Measurements from ENCODE around the gene FBXL22. TPM values are rescaled to one million over a fixed set of nuclear protein-coding genes. Genes with fewer than 3 reads are reported as not detected.

FBXL22 gene
- polyA plus RNA-seq, 1 experiment = 1.3 TPM

DNA sequence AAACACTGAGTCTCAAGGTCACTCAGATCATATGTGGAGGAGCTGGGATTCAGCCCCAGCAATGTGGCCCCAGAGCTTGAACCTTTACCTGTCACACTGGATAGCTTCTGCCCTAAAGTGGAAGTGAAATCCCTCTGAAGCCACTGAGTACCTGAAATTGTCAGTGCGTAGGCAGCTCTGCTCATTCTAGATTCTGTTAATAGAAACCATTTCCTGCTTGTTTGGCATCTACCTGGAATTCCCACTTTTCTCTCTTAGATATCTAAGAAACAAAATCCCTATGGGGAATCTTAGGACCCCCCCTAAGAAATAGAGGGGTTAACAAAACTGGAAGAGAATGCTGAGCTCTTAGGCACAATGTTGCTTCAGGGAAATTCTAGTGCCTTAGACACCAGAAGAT lies 29.8 kb downstream of the FBXL22 start:
- H3K9me3 ChIP-seq (ENCODE audit: control insufficient read depth, insufficient read depth, low read length) = no peaks in the 10 kb centered on the region
- H3K27me3 ChIP-seq (ENCODE audit: control insufficient read depth, insufficient read depth, low read length) = no peaks in the 10 kb centered on the region
- H3K27ac ChIP-seq (ENCODE audit: low read depth, low read length) = no peak overlapping the region
- ChIA-PET CTCF (interaction anchor here (0.9 to 2.3 kb wide), 3 partner anchors 17 to 441 kb away, joined by 3 to 8 read pairs (median 3); no protein-coding TSS in a partner anchor), POLR2A (no interaction called here)
- TF ChIP-seq, protein P1, sequence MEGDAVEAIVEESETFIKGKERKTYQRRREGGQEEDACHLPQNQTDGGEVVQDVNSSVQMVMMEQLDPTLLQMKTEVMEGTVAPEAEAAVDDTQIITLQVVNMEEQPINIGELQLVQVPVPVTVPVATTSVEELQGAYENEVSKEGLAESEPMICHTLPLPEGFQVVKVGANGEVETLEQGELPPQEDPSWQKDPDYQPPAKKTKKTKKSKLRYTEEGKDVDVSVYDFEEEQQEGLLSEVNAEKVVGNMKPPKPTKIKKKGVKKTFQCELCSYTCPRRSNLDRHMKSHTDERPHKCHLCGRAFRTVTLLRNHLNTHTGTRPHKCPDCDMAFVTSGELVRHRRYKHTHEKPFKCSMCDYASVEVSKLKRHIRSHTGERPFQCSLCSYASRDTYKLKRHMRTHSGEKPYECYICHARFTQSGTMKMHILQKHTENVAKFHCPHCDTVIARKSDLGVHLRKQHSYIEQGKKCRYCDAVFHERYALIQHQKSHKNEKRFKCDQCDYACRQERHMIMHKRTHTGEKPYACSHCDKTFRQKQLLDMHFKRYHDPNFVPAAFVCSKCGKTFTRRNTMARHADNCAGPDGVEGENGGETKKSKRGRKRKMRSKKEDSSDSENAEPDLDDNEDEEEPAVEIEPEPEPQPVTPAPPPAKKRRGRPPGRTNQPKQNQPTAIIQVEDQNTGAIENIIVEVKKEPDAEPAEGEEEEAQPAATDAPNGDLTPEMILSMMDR (IDR thresholded peaks at IDR 0.05; ENCODE audit: low read depth, low read length) = no peak
- H3K4me3 ChIP-seq (ENCODE audit: low read depth, low read length) = no peak overlapping the region
- DNase-seq (ENCODE audit: low read depth, low spot score) = no peak

DNA sequence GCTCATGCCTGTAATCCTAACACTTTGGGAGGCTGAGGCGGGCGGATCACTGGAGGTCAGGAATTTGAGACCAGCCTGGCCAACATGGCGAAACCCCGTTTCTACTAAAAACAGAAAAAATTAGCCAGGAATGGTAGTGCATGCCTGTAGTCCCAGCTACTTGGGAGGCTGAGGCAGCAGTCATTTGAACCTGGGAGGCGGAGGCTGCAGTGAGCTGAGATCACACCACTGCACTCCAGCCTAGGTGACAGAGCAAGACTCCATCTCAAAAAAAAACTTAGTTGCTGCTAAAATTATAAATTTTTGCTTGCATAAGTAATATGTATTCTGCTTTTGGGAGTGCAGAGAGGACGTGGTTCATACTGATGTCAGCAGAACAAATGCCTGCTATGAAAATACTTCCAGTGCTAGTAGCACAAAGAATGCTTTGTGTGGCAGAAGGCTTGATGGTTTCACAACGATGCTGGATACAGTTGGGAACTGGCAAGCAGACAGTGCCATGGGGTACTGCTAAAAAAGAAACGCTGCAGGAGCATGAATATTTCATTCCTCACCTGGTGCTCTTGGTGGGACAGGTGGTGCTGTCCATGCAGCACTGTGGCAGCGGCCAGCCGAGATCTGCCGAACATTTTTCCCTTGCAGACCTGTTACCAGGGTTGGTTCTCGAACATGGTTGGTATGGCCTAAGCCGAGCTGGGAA lies 31.1 kb downstream of the FBXL22 start:
- no peak for DNase-seq (ENCODE audit: low read depth, low spot score)
- TF ChIP-seq, protein P1 (IDR thresholded peaks at IDR 0.05; ENCODE audit: low read depth, low read length) = no peak
- Histone ChIP-seq H3K27ac (ENCODE audit: low read depth, low read length) (no peak overlapping the region), H3K9me3 (ENCODE audit: control insufficient read depth, insufficient read depth, low read length) (no peaks in the 10 kb centered on the region), H3K27me3 (ENCODE audit: control insufficient read depth, insufficient read depth, low read length) (no peaks in the 10 kb centered on the region), H3K4me3 (ENCODE audit: low read depth, low read length) (no peak overlapping the region)
- ChIA-PET CTCF (interaction anchor here (2.3 kb wide), 1 partner anchor 18 kb away, joined by 8 read pairs; no protein-coding TSS in a partner anchor), POLR2A (no interaction called here)

GRCh38 chr15:63630036-63630751 lies 33.0 kb downstream of the FBXL22 start:
- no peak for DNase-seq (ENCODE audit: low read depth, low spot score)
- TF ChIP-seq, protein P1 (IDR thresholded peaks at IDR 0.05; ENCODE audit: low read depth, low read length) = no peak
- POLR2A ChIA-PET = interaction anchor here (0.7 kb wide), 1 partner anchor 31 kb away, joined by 3 read pairs; no protein-coding TSS in a partner anchor
- H3K27ac ChIP-seq (ENCODE audit: low read depth, low read length) = no peak overlapping the region
- H3K9me3 ChIP-seq (ENCODE audit: control insufficient read depth, insufficient read depth, low read length) = no peaks in the 10 kb centered on the region
- no peaks in the 10 kb centered on the region for H3K27me3 ChIP-seq (ENCODE audit: control insufficient read depth, insufficient read depth, low read length)
- H3K4me3 ChIP-seq (ENCODE audit: low read depth, low read length) = no peak overlapping the region
- CTCF ChIA-PET = interaction anchor here (0.6 to 1.3 kb wide), 3 partner anchors 20 to 158 kb away, joined by 4 to 8 read pairs (median 7); no protein-coding TSS in a partner anchor

GRCh38 chr15:63633312-63633711 lies 36.1 kb downstream of the FBXL22 start:
- DNase-seq (ENCODE audit: low read depth, low spot score) = no peak
- POLR2A ChIA-PET = no interaction called here

More at GRCh38 chr15:63633312-63633711, 36.1 kb downstream of the FBXL22 start:
- Histone ChIP-seq H3K27ac (ENCODE audit: low read depth, low read length) (no peak overlapping the region), H3K4me3 (ENCODE audit: low read depth, low read length) (no peak overlapping the region), H3K27me3 (ENCODE audit: control insufficient read depth, insufficient read depth, low read length) (no peaks in the 10 kb centered on the region), H3K9me3 (ENCODE audit: control insufficient read depth, insufficient read depth, low read length) (no peaks in the 10 kb centered on the region)
- TF ChIP-seq, protein P1 (IDR thresholded peaks at IDR 0.05; ENCODE audit: low read depth, low read length) = no peak
- CTCF ChIA-PET = interaction anchor here (1.3 kb wide), 2 partner anchors 23 to 146 kb away, joined by 3 read pairs; no protein-coding TSS in a partner anchor

All from AG04450 (cell line).